ENCODE results near the gene CDKL2.

Gene CDKL2

DNA sequence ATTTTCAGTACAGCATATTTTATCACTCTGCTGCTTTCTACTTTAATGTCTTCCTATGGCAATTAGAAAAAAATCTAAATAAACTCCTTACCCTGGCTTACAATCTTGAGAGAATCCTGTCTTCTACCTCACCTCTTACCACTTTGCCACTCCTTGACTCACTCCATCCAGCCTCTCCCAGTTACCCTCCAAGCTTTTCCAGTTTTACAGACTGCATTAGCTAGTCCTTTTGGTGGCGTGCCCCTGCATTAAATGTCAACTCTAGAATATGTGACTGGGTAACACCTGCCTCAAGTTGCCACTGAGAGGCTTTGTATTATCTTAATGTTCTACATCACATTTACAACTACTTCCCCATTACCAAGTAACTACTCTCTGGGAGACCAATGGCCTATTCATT lies 7.5 kb upstream of the CDKL2 start:
- no peak for DNase-seq

DNA sequence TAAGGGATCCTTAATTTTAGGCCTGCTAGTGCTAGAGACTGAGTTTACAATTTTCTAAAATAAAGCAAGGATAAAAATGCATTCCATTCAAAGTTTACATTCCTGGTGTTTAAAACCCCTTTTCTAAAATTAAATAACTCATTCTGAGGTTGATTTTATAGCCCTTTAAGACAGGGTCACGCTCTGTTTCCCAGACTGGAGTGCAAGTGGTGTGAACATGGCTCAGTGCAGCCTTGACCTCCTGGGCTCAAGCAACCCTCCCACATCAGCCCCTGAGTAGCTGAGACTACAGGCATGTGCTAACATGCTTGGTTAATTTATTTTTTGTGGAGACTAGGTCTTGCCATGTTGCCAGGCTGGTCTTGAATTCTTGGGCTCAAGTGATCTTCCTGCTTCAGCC lies 6.8 kb upstream of the CDKL2 start:
- DNase-seq = peak; percentile 47

DNA sequence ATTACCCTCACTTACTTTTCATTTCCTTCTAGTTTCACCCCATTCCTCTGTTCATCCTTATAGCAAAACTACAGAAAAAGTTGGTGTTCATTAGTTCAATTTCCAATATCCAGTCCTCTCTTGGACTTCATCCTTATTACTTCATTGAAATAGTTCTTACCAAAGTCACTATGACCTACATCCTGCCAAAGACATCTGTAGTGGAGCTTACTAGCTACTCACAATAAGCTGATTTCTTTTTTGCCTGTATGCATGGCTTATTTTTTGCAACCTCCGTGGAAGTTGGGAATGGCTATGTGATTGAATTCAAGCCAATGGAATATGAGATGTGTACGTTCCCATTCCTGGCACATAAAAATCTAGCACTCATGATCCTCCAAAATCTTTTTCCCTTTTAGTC lies 4.6 kb upstream of the CDKL2 start:
- DNase-seq = peak; percentile 7

DNA sequence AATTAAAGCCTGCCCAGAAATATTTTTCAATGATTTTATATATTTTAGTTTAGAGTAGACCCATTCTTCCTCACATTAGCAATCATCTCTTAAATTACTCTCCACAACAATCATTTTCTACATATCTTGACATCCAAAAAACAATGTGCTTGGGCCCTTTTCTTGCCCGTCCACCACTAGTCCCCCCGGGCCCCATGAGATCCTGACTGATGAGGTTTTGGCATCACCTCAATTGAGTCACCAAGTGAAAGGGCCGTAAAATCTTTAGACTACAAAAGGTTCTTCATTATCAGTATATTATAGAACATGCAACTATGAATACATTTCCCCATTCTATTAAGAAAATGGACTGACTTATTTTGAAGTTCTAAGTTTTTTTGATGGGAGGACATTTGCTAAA lies 4.0 kb upstream of the CDKL2 start:
- DNase-seq = peak; percentile 3

DNA sequence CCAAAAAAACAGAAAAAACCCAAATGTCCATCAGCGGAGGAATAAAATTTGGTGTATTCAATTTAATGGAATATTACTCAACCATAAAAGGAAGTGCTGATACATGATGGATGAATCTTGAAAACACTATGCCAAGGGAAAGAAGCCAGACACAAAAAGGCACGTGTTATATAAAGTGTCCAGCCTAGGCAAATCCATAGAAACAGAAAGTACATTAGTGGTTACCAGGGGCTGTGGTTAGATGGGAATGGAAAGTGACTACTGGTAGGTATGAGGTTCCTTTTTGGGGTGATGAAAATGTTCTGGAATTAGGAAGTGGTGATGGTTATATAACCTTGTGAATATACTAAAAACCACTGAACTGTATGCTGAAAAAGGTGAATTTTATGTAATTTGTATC lies 3.5 kb upstream of the CDKL2 start:
- DNase-seq = peak; percentile 61

DNA sequence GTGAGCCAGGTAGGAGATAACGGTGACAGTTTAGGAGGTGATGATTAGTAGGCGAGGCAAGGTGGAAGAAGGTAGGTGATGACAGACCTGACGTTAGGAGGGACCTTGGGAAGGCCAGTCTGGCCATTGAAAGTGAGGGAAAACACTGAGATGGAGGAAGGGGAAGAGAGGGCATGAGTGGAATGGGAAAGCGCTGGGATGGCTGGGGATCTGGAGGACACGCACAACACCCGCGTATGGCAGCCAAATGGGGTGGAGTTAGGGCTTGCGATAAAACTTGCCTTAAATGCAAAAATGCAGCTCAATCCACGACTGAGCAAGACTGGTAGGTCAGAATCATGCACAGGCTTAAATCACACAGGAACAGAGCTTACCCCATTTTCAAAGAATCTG lies 605 bp upstream of the CDKL2 start:
- DNase-seq = no peak

DNA sequence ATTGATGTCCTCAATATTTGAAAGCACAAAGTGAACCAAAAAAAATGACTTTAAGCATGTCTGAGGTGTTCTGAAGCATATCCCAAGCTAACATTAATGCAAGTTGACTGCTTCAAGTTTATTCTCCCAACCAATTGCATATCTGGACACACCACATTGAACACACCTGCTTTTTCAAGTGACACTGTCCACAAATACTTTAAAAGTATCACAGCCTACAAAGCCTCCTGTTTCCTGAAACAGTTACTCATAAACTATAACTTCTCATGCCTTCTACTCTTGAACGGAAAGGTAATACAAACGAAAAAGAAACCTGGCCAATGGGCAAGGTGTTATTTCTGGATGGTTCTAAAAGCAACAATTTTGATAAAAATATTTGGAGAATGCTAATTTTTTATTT lies 1.1 kb downstream of the CDKL2 start:
- no peak for DNase-seq

DNA sequence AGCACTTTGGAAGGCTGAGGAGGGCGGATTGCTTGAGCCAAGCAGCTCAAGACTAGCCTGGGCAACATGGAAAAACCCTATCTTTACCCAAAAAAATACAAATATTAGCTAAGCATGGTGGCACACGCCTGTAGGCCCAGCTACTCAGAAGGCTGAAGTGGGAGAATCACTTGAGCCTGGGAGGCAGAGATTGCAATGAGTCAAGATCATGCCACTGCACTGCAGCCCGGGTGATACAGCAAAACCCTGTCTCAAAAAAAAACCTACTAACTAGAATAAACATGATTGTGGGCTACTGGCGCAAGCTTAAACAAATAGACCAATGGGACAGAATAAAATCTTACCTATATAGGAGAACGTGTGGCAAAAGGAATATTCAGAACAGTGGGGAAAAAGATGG lies 7.3 kb downstream of the CDKL2 start:
- DNase-seq = no peak

DNA sequence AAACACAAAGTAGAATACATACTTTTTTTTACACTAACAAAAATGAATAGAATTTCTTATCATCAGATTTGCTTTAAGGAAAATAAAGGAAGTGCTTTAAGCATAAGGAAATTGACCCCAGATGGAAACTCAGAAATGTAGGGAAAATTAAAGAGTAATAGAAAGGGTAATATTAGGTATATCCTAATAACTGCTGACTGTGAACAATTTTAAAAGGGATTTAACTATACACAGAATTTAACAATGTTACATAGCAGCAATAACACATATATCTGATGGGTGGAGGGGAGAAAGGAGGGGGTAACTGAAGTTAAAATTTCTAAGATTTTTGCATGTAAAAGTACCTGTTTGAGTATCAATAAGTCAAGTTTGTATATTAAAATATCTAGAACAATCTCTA lies 8.6 kb downstream of the CDKL2 start:
- DNase-seq = no peak

DNA sequence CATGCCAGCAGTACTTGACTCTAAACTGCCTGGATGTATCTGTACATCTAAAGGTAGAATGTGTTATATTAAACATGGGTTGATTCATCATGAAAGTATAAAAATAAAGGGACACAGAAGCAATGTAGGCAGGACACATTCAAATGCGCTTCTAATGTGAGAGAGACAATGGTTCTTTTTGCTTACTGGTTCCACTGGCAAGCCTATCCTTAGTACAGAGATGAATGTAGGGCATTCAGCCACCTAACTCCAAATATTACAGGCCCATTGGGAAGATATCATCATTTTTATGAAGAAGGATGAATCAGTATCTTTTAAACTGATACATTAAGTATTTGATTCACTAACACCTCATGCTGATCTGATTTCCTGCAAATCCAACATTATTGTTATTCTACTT lies 18.0 kb downstream of the CDKL2 start:
- DNase-seq = no peak

DNA sequence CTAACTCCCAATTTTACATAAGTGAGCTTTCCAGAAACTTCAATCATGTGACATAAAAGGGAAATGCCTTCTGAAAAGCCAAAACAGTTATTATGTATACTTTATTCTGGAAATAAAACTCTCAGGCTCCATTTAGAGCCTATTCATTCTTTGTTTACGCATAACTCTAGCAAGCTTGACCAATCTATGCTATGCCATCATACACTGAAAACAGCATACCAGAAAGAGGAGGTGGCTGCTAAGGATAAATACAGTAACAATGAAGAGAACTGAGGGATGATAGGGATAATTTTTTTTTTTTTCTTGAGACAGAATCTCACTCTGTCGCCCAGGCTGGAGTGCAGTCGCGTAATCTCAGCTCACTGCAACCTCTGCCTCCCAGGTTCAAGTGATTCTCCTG lies 24.4 kb downstream of the CDKL2 start:
- no peak for DNase-seq

DNA sequence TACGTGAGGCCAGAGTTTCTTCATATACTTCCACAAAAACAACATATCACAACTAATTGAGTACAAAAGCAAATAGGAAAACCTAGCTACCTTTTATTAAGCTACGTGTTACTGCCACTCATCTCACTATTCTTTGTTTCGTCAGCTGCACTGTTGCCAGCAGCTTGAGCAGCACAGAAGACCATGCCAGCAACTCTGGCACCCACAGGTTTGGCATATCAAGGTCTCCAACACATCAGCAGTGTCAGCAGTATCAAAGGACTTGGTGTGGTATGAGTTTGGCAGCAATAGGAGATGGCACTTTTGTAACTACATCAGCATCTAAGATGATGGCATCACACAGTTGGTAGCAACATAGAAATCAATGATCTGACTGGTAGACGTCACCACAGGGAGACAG lies 30.7 kb downstream of the CDKL2 start:
- DNase-seq = no peak

DNA sequence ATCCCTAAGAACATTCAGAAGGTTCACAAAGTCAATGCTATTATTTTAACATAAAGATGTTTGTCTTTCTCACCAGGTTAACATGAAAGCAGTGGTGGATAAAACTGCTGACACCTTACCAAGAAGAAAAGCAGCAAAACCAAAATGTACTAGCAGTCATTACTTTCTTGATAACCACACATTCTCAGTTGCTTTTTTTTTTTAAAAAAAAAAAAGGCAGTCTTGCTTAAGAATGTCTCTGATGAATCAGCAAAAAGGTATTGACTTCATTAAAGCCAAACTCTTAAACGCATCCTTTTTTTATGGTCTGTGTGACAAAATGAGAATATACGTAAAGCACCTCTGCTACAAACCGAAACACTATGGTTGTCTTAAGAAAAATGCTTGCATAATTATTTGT lies 31.9 kb downstream of the CDKL2 start:
- DNase-seq = peak; percentile 48

DNA sequence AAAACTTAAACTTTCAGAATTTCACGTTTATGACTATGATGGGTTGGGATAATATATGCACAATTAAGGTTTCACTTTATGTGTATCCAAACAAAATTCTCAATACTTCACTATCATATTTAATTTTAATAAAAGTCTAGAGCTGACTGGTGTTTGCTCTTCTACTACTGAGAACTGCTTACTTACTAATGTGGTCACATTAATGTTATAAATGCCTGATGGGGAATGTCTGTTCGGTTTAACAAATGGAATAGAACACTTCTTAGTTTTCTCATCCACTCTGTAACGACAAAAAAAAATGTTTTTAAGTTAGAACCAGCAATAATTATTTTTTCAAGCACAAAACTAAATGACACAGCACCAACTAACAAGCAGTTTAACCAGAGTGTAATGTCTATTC lies 34.3 kb downstream of the CDKL2 start:
- DNase-seq = no peak

DNA sequence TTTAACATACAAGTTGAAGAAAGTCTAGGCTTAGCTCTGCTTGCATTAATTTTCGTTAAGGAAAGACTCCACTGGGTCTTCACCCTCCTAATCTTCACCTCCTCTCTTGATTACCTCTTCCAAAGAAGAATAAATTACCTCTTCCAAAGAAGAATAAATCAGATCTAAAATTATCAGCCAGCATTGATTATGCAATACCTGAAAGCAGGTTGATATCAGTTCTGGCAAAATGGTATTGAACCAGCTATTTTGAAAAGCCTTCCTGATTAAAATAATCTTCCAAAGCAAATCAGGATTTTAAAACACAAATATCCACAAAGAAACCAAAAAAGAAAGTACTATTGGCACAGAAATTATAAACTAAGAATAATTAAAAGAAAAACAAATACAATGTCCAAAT lies 36.9 kb downstream of the CDKL2 start:
- no peak for DNase-seq

DNA sequence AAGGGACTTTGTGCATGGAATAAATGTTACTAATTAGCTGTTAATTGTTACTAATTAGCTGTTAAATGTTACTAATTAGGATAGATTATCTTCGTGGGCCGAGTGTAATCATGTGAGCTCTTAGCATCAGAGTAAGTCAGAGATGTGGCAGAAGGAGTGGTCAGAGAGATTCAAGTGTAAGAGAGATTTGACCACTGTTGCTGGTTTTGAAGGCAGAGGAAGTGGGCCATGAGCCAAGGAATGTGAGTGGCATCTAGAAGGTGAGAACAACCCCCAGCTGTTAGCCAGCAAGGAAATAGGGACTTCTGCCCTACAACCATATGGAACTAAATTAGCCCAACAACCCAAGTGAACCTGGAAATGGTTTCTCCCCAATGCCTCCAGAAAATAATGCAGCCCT lies 46.3 kb downstream of the CDKL2 start:
- no peak for DNase-seq

DNA sequence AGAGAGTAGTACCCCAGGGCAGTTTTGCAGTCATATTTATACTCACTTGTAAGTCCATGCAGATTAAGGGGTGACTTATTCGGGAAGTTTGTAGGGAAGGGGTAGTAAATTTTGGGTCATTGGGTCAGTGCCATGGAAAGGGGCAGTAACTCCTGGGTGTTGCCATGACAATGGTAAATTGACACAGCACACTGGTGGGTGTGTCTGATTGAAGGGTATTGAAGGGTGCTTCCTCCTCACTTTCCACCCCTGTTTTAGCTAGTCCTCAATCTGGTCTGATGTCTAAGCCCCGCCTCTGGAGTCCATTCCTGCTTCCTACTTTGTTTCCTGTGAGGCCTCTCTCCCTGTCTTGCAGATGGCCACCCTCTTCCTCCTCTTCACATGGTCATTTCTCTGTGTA lies 62.6 kb downstream of the CDKL2 start:
- DNase-seq = no peak

DNA sequence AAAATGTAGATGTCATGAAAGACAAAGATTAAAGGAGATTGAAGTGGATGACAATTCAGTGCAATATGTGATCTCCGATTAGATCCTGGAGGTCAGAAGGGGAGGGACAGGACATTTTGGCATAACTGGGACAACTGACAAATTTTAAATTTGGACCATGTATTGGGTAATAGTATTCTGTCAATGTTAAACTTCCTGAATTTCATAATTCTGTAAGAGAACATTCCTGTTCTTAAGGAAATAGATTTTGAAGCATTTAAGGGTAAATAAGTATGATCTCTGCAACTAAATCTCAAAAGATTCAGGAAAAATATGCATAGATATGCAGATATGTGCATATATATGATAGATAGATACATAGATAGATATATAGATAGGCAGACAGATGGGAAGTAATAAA lies 63.4 kb downstream of the CDKL2 start:
- no peak for DNase-seq

DNA sequence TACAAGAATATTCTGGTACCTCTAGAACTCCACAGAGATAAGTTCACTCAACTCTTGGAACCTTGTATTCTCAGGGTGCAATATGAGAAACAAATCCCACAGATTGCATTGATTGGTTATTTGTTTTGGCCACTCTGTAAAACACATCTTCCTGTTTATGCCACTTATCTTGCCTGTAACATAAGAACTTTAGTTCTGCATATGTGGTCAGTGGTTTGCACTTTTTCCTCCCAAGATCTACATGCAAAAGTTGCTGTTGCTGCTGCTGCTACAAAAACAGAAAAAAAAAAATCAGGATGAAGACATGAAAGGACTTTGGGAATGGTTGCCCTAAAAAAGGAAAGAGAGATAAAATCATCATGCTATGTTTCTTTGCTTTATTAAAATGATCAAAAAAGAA lies 64.8 kb downstream of the CDKL2 start:
- DNase-seq = no peak

DNA sequence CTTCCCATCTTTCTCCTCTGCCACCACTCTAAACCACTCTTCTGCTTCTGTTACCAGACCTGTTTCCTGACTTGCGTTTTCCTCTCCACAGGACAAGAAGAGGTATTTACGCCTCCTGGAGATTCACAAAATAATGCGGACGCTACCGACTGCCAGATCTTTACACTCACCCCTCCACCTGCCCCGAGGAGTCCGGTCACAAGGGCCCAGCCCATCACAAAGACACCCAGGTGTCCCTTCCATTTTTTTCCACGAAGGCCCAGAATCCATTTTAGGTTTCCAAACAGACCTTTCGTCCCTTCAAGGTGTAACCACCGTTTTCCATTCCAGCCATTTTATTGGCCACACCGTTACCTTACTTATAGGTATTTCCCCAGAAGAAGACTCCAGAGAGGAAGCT lies 66.3 kb downstream of the CDKL2 start:
- no peak for DNase-seq

DNA sequence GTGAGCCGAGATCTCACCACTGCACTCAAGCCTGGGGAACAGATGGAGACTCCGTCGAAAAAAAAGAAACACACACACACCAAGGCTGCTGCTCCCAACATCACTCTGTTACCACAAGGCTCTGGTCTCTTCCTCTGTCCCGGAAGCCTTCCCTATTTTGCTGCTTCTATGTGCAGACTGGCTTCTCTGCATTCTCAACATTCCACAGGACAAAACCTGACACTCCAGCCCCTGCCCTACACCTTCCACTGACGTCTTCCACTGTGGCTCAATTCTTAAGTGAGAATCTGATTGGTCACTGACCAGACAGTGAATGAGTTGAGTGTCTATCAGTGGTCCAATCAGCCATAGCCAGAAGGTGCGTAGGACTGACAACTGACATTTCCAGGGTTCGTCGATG lies 68.5 kb downstream of the CDKL2 start:
- DNase-seq = peak; percentile 11

DNA sequence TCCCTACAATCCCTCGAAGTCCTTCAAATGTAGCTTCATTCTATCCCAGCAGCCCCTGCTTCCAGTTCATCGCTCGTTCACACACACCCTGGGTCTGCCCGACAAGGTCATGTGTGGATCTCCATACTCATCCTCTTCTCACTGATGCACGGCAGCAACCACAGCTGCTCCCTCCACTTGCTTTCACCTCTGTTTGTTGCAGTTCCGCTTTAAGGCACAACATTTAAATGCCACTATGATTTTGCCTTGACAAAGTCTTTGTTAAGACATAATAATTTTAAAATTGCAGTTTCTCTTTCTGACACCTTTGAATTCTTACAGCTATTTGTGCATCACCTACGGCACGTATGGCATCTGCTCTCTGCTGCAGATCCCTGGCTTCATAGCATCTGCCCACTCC lies 72.6 kb downstream of the CDKL2 start:
- DNase-seq = no peak

DNA sequence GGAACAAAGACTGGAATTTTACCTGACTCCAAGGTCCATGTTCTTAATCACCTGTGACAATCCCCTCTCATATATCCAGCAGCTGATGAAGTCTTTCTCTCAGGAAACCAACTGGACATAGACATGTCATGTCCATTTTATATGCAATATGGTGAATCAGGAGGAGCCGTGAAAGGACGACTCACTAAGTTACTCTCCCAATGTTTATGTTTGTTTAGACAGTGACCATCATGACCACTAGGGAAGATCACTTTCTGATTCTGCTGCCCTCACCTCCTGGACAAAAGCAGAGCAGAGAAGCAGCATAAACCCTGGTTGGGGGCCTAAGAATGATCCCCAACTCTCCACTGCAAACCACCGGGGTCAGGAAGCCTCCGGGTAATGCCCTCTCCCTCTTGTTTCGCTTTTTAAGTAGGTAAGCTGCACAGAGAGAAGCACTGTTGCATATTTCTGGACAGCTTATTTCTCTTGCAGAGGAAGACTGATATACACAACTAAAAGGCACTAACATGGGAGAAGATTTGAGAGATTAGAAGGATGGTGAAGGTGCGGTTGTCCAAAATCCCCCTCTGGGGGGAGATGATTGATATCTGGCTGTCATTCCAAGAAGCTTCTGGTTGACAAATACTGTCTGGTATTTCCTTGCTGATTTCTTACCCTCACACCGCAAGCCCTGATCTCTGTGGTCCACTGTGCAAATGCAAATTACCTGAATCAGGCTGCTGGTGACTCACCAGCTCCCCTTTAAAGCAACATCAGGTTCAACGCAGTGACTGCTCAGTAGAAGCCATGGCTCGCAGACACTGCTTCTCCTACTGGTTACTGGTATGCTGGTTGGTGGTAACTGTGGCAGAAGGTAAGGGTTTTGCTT lies 74.8 kb downstream of the CDKL2 start, which contains the start of gene ODAPH:
Gene ODAPH, plus strand, starts transcription at position 773 of the 871 bp plus-strand sequence. Its CDS starts 17 bp downstream, at position 790.
- DNase-seq = peak; percentile 43

DNA sequence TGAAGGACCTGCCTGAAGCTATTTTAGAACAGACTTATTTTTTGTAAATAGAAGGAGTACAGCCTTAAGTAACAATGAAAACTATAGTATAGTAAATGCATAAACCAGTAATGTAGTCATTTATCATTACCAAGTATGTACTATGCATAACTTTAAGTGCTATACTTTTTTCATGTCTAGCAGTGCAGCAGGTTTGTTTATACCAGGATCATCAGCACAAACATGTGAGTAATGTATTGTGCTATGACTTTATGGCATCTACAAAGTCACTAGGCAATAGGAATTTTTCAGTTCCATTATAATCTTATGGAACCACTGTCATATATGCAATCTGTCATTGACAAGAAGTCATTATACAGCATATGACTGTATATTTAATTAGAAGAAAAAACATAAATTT lies 77.9 kb downstream of the CDKL2 start:
- no peak for DNase-seq

DNA sequence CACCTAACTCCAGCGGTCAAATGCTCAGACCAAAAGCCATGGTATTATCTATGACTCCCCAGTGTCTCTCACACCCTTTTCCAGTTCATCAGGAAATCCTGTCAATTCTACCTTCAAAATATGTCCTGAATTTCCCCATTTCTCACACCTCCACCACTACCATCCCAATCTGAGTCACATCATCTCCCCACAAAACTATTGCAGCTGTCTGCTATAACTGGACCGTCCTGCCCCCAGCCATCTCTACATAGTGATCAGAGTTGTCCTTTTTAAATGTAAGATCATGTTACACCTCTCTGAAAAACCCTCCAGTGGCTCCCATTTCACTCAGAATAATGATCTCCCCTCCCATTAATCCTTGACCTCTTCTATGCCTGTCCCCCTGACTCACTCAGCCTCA lies 81.3 kb downstream of the CDKL2 start:
- DNase-seq = no peak
